GM18505 (cell line): ENCODE data around the gene CNKSR3.

Source experiments
- ATAC-seq: cut with Tn5 transposase; IDR thresholded peaks from one replicate; pipeline ENCODE4 v1.9.1; 2021; ENCODE audit not compliant: unreplicated experiment
- POLR2A ChIP-seq: IDR thresholded peaks from 4 replicates; pipeline ENCODE4 v1.6.1; 2011; ENCODE audit warnings: borderline replicate concordance; ENCODE audit not compliant: insufficient read depth, insufficient read length; ENCODE audit errors: extremely low read depth

CNKSR3 gene

DNA sequence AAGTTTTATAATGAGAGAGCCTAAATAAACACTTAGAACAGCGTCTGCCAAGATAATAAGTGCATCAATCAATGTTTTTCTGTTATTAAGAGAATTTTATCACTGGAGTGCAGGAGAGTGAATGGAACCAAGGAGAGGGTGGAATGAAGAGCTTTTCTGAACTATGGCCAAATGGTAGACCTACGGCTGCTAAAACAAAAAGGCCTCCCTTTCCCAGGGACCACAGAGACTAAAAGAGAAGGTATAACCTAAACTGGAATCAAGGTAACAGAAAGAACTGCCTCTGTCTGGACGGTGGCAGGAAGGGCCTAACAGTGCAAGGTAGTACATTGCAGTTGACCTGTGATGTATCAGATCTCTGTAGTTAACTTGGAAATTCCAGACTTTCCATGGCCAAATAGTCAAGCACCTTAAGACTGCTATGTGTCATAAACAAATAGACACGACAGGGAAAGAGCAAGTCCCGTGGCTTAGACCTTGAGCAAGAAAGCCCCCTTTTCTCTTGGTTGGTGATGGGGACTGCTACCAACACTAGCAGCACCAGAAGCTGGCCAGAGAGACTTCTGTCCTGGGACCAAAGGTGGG, 5.5 kb downstream of the CNKSR3 start:
- no peak for TF ChIP-seq POLR2A
- ATAC-seq, result no peak

DNA sequence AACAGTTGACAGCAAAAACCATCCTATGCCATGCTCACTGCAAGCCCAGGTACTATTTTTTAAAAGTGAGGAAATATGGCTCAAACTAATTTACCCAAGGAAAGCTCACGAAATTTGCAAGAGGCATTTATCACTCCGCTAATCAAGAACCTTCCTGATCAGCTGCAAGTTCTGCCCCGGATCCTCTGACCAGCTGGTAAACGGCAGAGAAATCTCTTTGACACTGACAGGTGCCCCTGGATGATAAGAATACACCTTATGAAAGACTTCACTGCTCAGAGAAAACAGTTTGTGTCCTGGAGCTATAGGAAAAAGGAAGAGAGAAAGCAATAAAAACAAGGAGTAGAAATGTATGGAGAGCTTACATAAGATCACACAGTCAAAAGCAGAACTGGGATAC, 6.4 kb downstream of the CNKSR3 start:
- ATAC-seq, result no peak
- no peak for TF ChIP-seq POLR2A

DNA sequence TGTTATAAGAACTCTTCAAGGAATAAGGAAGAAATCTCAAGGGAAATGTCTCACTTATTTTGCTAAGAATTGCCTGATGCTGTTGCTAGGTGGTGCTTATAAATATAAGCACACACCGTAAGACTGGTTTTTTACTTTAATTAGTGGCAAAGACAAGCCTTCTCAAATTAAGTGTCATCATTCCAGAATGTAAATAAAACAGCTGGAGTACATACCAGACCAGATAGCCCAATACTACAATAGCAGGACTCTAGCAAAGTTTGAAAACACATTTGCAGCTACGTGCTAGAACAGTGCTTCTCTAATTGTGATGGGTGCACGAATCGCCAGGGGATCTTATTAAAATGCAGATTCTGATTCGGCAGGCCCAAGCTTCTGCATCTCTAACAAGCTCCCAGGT, 6.8 kb downstream of the CNKSR3 start:
- no peak for ATAC-seq
- no peak for TF ChIP-seq POLR2A

DNA sequence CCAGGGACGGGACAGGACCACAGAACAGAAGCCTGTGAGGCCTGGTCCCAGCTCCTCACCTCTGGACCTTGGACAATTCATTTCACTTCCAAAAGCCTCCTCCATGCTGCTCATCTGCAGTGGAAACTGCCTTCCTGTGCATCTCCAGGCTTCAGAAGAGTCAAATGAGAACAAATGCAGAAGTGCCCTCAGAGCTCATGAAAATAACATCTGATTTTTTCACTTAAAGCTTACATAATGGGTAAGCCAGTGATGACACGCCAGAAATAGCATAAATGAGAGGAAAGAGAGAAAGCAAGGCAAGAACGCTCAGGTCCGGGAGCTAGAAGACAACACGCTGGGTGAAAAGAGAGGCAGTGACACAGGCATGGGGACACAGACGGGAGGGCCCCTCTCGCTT, 7.9 kb downstream of the CNKSR3 start:
- no peak for ATAC-seq

DNA sequence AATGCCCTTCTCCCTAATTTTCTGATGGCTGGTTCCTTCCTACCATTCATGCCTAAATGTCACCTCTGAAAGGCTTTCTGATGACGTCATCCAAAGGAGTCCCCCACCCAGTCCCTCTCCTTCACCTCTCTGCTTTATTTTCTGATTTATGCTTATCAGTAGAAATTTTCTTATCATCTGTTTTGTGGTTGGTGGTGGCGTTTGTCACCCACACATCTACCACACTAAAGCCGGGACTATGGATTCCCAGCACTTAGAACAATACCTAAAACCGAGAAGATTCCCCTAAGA, 9.0 kb downstream of the CNKSR3 start:
- TF ChIP-seq POLR2A, result no peak
- ATAC-seq, result no peak

More for the DNA sequence above, 7.9 kb downstream of the CNKSR3 start:
- TF ChIP-seq POLR2A, result no peak

DNA sequence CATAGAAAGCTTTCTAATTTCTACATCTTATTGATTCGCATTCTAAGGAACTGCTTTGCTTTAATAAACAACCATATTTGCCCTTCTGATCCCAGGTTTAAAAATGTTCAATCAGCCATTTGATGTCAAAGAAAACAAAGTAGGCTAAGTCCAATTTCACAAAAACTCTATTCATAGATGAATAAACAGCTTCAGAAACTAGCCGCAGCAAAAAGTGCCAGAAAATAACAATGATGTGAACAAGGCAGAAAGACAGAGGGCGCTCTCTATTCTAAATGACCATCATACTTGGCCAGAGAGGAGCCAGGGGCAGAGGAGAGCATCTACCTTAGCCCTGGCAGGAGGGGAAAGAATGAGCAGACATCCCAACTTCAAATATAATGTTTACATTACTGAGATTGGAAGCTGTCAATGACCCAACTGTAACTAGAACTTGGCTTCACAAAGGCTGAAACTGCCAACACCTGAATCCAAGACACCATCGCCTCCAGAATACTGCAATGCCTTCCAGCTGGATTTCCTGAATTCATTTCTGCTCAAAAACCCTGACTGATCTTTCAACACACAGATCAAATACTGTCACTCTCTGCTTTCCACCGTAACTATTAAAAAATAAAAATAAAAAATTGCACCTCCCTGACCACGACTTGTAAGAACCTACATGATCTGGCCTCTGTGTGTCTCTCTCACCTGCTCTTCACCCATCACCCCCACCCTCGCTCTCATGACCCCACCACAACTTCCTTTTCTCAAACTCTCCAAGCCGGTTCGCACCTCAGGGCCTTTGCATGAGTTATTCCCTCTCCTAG, 9.5 kb downstream of the CNKSR3 start:
- no peak for ATAC-seq
- no peak for TF ChIP-seq POLR2A

DNA sequence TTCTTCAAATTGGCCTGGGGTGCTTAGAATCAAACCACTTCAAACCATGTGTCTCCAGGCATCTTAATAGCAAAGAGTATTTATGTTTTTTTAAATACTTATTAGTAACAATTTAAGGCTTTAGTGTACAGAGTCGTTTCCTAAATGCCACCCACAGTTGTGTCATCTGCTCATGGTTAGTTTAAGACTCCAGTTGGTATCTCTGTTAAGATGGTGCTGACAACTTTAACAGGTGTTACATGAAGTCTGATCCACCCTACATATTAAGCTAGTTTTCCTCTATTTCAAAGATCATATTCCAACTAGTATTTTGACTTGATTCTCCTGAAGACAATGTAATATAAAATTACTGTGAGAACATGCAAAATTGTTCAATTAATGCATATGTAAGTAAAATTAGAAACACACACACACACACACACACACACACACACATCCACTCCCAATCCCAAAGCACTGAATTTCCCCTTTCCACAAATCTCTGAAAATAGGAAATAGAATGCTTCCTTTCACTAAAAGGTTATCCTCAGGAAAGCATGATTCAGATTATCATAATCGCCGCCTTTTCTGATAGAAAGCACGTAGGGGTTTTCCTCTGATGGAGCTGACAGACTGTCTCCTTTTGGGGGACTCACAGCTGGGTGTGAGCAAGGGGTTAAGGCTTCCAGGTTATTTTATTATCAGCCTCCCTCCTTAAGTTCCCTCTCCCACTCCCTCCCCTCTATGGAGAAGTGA, 10.5 kb downstream of the CNKSR3 start:
- ATAC-seq, result no peak
- no peak for TF ChIP-seq POLR2A

DNA sequence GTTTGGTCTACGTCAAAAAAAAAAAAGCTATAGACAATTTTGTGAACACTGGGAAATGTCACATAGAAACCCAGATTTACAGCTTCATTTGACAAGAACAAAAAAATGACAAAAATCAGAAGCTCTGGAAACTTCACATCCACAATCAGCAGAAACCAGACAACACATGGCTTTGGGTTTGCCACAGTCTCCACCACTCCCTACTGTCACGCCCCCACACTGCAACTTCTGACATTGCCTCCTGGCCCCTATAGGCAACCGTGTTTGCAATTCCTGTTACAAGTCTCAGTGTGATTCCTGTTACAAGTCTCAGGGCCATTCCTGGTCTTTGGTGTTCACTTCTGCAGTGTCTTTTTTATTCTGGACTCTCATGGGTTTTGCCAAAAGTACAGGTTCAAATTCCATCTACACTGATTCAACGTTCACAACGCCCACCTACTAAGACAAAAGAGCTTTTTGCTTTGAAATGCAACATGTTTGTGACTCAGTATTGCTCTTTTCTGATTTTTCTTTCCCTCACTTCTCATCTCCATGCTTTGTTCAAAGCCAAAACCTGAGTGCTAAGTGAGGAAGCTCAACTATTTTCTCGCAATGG, 12.0 kb downstream of the CNKSR3 start:
- no peak for ATAC-seq
- no peak for TF ChIP-seq POLR2A

DNA sequence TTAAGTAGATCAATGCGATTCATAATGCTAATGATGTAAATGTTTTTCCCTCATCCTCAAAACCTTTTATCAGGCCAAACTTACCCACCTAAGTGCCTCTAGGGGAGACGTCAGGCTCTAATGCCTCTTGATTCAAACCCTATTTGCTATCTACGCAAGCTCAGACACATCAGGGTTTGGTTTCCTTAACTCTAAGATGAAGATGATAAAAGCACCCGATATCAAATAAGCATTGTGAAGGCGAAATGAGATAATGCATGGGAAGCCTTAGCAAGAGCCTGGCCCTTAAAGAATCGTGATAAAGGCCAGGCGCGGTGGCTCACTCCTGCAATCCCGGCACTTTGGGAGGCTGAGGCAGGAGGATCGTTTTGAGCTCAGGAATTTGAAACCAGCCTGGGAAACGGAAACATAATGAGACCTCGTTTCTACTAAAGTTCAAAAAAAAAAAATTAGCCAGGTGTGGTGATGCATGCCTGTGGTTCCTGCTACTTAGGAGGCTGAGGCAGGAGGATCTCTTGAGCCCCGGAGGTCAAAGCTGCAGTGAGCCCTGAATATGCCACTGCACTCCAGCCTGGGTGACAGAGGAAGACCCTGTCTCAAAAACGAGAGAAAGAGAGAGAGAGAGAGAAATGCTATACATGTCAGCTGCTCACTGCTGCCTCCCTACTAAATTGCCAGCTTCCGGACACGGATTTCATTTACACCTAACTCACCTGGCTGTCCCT, 13.5 kb downstream of the CNKSR3 start:
- no peak for TF ChIP-seq POLR2A
- no peak for ATAC-seq

DNA sequence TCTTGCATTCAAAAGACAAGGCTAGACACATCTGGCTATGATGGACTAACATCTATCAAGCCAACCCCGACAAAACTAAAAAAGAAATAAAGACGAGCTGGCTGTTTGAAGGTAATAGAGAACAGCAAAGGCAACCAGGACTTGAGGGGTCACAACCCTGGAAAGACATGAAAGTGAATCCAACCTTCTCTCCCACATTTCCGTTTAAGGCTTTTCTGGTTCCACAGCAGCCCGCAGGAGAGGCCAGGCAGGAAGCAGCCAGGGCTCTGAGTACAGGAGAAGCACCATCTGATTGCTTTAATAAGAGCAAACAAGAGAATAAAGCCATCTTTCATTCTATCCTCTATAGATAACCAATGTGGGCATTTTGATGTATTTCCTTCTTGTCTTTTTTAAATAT, 14.3 kb downstream of the CNKSR3 start:
- no peak for TF ChIP-seq POLR2A
- no peak for ATAC-seq

DNA sequence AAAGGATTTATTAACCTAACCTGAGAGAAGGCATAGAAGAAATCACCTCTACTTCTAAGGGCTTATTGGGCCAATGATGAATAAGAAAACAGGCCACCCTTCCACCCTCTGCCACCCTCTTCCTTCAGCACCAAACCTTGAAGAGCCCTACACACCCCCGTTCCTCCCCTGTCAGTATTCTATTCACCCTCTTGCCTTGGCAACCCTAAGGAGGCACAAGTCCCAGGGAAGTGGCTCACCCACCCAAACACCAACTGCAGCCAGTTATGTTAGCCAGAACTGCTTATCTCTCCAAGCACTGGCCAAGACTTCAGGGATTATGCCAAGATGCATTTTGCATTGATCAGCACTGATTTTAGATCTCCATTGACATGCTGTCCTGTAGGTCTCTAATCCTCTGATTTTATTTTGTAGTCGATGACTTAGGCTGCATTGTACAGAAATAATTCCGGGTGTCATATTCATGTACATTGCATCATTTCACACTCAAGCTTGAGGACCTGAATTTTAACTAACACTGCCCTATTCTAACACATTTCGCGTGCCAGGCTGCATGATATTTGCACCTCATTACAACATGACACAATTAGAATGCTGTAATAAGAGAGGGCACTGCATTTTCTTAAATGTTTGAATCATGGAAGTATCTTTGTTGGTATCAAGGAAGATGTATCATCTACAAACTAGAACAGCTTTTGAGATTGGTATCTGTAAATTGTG, 15.7 kb downstream of the CNKSR3 start:
- no peak for ATAC-seq
- no peak for TF ChIP-seq POLR2A

DNA sequence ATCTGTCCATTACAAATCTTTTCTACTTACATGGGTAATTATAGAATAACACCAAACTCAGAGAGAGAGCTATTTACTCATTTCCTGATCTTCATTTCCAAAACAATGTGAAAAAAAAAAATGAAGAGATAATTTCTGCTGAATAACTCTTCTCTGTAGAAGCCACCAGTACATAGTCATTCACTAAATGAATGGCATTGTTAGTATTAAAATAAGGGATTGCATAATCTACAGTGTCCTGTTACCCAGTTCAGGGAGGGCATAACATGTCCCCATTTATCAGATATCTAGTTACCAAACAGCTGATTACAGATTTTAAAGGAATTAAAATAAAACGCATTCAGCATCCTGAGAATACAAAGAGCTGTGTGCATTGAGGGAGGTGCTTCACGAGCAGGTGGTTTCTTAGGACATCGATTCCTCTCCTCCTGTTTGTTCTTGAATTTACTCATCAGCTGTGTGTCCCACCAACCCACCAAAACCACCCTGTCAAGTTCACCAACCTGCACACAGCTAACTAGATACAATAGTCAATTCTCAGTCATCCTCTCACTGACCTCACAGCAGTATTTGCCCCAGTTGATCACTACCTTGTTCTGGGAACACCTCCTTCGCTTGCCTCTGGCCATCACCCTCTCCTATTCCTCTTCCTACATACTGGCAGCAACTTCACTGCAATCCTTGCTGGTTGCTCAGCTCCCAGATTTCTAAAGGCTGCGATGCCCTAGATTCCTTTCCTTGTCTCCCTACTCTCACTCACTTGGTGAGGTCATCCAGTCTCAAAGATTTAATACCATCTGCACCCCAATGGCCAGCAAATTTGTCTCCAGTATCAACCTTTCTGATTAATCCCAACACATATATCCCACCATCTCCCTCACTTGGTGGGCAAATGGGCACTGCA, 18.7 kb downstream of the CNKSR3 start:
- no peak for TF ChIP-seq POLR2A
- ATAC-seq, result no peak
